ENCODE results near the gene ITFG1.

Gene ITFG1

DNA sequence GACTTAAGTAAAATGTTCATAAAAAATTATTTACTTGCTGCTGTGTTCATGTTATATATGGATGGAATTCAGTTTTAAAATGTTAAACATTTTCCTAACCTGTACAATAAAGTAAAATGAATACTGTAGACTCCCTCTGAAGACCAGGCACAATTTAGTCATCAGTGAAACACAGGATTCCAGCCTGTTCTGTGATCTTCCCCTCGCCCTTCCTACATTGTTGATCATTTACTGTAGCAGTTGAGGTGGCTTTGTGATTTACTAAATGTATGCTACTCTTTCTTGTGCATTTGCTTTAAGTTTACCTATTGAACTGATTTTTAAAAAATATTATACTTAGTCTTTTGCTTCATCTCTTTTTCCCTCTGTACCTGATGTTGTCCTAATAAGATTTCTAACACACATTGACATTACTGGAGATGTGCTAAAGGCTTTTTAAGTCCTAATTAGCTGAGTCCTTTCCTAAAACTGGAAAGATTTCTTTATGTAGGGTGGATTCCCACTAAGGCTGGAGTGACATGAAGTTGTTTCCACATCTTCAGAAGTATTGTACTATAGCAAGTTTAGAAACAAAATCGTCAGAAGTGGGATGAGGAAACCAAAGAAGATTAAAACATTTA is 38.3 kb upstream of the ITFG1 start:
- TF ChIP-seq, protein P1, sequence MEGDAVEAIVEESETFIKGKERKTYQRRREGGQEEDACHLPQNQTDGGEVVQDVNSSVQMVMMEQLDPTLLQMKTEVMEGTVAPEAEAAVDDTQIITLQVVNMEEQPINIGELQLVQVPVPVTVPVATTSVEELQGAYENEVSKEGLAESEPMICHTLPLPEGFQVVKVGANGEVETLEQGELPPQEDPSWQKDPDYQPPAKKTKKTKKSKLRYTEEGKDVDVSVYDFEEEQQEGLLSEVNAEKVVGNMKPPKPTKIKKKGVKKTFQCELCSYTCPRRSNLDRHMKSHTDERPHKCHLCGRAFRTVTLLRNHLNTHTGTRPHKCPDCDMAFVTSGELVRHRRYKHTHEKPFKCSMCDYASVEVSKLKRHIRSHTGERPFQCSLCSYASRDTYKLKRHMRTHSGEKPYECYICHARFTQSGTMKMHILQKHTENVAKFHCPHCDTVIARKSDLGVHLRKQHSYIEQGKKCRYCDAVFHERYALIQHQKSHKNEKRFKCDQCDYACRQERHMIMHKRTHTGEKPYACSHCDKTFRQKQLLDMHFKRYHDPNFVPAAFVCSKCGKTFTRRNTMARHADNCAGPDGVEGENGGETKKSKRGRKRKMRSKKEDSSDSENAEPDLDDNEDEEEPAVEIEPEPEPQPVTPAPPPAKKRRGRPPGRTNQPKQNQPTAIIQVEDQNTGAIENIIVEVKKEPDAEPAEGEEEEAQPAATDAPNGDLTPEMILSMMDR (IDR thresholded peaks at IDR 0.05; ENCODE audit: control insufficient read depth, insufficient read depth, low read depth, low read length, missing control alignments), result no peak
- DNase-seq (ENCODE audit: low read depth), result no peak
- no peak overlapping the region for H3K4me3 ChIP-seq (ENCODE audit: control insufficient read depth, low read depth, low read length)

- H3K4me3 ChIP-seq (ENCODE audit: control insufficient read depth, low read depth, low read length), result no peak overlapping the region
- TF ChIP-seq, protein P1 (IDR thresholded peaks at IDR 0.05; ENCODE audit: control insufficient read depth, insufficient read depth, low read depth, low read length, missing control alignments), result no peak
- DNase-seq (ENCODE audit: low read depth), result no peak
Measured at GRCh38 chr16:47493381-47494337, 32.8 kb upstream of the ITFG1 start.

GRCh38 chr16:47492428-47493377 is 31.8 kb upstream of the ITFG1 start:
- DNase-seq (ENCODE audit: low read depth), result no peak
- TF ChIP-seq, protein P1 (IDR thresholded peaks at IDR 0.05; ENCODE audit: control insufficient read depth, insufficient read depth, low read depth, low read length, missing control alignments), result no peak
- H3K4me3 ChIP-seq (ENCODE audit: control insufficient read depth, low read depth, low read length), result no peak overlapping the region

DNA sequence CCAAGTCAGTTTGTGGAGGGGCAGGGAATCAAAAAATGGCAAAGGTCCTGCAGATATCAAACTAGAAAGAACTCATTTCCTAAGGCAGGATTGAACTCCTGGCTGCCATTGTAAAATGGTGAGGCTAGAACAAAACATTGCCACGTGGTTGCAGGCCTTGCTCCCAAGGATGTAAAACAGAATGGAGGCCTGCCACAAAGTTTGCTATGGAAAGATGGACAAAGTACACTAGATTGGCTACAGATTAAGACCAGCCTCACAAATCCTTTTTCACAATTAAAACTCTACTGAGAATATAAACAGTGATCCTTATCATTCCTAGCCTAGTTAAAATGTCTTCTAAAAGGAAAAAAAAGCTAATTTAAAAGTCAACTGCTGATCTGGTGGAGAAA is 31.2 kb upstream of the ITFG1 start:
- no peak overlapping the region for H3K4me3 ChIP-seq (ENCODE audit: control insufficient read depth, low read depth, low read length)
- TF ChIP-seq, protein P1 (IDR thresholded peaks at IDR 0.05; ENCODE audit: control insufficient read depth, insufficient read depth, low read depth, low read length, missing control alignments), result no peak
- no peak for DNase-seq (ENCODE audit: low read depth)

- DNase-seq (ENCODE audit: low read depth), result no peak
- TF ChIP-seq, protein P1 (IDR thresholded peaks at IDR 0.05; ENCODE audit: control insufficient read depth, insufficient read depth, low read depth, low read length, missing control alignments), result no peak
- H3K4me3 ChIP-seq (ENCODE audit: control insufficient read depth, low read depth, low read length), result no peak overlapping the region
Measured at GRCh38 chr16:47490471-47490870, 29.6 kb upstream of the ITFG1 start.

DNA sequence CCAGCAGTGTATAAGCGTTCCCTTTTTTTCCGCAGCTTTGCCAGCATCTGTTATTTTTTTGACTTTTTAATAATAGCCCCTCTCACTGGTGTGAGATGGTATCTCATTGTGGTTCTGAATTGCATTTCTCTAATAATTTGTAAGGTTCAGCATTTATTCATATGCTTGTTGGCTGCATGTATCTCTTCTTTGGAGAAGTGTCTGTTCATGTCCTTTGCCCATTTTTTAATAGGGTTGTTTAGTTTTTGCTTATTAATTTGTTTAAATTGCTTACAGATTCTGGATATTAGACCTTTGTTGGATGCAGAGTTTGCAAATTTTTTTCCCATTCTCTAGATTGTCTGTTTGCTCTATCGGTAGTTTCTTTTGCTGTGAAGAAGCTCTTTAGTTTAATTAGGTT is 27.2 kb upstream of the ITFG1 start:
- H3K4me3 ChIP-seq (ENCODE audit: control insufficient read depth, low read depth, low read length), result no peak overlapping the region
- TF ChIP-seq, protein P1 (IDR thresholded peaks at IDR 0.05; ENCODE audit: control insufficient read depth, insufficient read depth, low read depth, low read length, missing control alignments), result no peak
- DNase-seq (ENCODE audit: low read depth), result no peak
